GM18951 (cell line): ENCODE measurements around the gene QRICH1.

Experiments
- POLR2A ChIP-seq: IDR thresholded peaks from 4 replicates; pipeline ENCODE4 v1.6.1; 2011; ENCODE audit warnings: mild to moderate bottlenecking; ENCODE audit not compliant: insufficient read length, insufficient read depth; ENCODE audit errors: extremely low read depth
- in situ Hi-C: fragments of 300-500 bp; cut with MboI; formaldehyde crosslinking; loops from one replicate; pipeline ENCODE4 v1.12.0; 2022; ENCODE audit warnings: low sequenced_read_pairs, mixed read lengths, inconsistent platforms; ENCODE audit not compliant: unreplicated experiment

Gene QRICH1

GRCh38 chr3:49093853-49094767 is at the start of gene QRICH1:
Gene QRICH1 (minus strand): TSS chr3:49094071. CDS start chr3:49077017, 17,054 bp downstream.
- in situ Hi-C loops, result no loop called here

DNA sequence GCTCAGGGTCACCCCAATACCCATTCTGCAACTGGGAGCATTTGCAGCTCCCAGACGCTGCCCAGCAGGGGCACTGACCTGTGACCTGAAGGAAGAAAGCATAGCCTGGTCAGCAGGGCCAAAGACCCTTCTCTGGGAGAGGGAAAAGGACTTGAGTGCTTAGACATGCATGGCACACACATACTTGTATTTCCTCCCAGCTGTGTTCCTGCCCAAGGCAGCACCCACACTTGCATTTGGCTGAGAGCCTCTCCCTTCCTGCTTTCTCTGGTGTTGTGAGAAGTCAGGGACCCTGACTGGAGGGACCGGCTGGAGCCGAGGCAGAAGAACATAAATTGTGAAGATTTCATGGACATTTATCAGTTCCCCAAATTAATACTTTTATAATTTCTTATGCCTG is 46.2 kb upstream of the QRICH1 start:
- in situ Hi-C loops, result no loop called here
- no peak for TF ChIP-seq POLR2A

More at GRCh38 chr3:49093853-49094767, at the start of gene QRICH1:
- TF ChIP-seq POLR2A, result peak; percentile 78

DNA sequence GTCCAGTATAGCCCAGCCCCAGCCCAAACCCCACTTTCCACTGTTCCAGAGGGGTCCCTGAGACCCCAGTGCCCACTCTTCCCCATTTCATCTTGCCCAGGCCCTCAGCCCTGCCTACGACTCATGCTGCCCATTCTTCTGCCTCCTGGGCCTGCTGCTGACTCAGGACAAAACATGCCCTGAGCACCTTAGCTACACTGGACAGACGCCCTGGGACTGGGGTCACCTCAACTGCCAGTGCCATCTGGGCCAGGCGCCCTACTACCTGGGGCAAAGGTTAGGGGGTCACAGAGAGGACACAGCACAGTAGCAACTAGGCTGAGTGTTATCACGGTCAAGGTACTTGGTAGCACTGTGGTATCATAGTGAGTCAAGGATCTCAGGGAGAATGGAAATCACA is 41.6 kb upstream of the QRICH1 start:
- in situ Hi-C loops, result no loop called here
- no peak for TF ChIP-seq POLR2A

DNA sequence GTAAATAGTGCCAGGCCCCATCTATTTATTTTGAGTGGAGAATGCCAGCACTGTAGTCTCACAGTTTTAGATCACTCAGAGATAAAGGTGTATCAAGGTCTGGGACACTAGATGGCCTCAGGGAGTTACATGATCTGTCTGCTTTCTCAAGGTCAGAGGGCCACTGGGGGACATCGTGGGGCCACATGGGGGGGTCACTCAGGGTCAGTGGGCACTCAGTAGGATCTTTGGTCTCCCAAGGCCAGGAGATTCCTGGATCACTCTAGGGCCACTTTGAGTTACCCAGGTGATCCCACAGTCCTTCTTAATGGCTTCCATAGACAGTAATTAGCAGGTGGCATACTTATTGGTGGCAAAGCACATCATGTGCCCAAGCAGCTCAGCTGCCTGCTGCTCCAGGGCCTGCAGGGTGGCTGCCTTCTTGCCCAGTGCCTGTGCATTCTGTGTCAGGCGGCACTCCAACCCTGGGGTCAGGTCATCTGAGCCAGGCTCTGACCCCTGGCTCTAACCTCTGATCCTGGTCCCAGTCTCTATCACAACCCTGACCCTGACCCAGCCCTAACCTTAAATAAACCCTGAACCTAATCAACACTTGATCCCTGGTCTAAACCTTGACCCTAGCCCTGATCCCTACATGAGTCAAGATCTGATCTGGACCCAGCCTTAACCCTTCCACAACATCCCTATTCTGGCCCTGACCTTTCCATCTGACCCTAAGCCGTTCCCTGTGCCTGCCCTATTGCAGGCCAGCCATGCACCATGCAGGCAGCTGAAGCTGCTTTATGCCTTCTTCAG is 40.8 kb upstream of the QRICH1 start:
- no peak for TF ChIP-seq POLR2A

GRCh38 chr3:49133226-49133951 is 39.5 kb upstream of the QRICH1 start:
- in situ Hi-C loops, result no loop called here
- TF ChIP-seq POLR2A, result no peak

More for the DNA sequence above, 40.8 kb upstream of the QRICH1 start:
- in situ Hi-C loops, result no loop called here

DNA sequence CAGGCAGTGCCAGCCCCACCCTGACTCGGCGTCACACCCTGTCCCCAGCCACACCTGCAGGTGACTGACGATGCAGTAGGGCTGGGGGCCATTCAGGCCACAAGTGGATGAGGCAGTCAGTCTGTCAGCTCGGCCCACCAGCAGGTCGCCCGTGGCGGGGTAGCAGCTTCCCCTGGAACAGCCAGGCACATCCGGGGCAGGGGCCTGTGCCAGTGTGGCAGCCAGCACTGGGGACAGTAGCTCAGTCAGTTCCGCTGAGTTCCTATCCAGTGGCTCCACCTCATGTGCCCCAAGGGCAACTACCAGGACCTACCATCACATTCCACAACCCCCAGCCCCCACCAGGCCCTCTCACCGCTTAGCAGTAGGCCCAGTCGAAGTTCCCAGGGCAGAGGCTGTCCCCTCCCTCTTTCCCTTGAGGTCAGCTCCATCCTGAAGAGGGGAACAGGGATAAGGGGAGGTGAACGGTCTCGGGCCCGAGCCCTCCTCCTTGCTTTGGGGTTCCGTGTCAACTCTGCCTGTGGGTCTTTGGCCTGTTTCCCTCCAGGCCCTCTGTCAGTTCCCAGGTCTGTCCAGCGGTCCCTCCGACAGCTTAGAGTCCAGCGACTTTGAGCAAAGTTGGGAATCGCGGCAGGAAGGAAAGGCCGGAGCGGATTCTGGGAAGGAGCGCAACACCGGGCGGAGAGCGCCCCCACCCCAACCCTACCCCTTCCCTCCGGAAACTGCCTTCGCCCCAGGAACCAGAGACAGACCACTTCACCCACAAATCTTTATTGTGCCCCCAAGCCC is 38.8 kb upstream of the QRICH1 start, which contains the start of gene LAMB2:
Gene LAMB2 (minus strand): TSS at position 614 of the 789 bp plus-strand sequence. CDS start 183 bp downstream, at position 431.
- no peak for TF ChIP-seq POLR2A
- in situ Hi-C loops, result no loop called here

DNA sequence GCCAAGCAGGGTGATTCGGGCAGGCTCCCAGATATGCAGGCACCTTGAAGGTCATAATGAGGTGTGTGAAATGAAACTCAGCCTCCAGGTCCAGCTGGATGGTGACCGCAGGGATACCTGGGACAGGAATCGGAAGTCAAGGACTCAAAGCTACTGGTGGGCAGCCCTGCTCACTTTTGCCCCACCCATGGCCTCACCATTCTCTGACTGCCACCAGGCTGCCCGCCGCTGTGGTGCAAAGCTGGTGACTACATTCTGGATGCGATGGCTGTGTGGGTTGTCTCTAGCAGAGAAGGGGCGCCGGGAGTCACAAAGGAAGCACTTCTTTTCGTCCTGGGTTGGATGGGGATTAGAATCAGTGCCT is 38.2 kb upstream of the QRICH1 start:
- no peak for TF ChIP-seq POLR2A
- in situ Hi-C loops, result no loop called here

DNA sequence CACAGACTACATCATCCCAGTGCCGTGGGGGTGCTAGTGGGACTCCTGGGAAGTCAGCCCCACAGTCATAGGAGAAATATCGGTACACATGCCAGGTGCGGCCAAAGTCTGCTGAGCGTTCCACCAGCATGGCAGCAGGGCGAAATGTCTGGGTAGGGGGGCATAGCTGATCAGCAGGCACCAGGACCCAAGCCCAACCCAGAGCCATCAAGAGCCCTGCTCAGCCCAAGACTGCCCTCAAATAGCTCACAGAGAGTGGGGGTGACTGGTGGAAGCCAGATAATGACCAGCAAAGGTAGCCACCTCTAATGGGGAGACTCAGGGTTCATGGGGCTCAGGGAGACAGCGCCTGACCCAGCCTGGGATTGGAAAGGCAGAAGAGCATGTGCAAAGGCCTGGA is 37.7 kb upstream of the QRICH1 start:
- TF ChIP-seq POLR2A, result no peak
- in situ Hi-C loops, result no loop called here

DNA sequence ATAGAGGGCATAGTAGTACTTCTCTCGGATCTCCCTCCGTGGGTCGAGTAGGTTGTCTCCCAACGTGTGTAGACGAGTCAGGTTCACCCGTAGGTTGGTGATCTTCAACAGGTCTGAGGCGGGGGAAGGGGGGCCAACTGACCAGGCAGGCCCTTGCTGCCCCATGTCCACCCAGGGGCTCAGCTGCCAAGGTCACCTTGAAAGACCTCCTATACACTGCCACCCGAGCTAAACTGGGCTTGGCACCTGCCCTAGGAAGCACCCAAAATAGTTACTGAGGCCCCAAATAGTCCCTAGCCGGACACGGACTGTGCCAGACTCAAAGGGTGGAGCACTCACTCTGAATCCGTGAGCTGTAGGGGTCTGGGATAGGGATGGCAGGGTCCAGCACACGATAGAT is 37.2 kb upstream of the QRICH1 start:
- in situ Hi-C loops, result no loop called here
- TF ChIP-seq POLR2A, result no peak

GRCh38 chr3:49124991-49125670 is 31.3 kb upstream of the QRICH1 start:
- in situ Hi-C loops, result no loop called here
- no peak for TF ChIP-seq POLR2A

GRCh38 chr3:49124203-49124602 is 30.3 kb upstream of the QRICH1 start:
- TF ChIP-seq POLR2A, result no peak
- in situ Hi-C loops, result no loop called here

DNA sequence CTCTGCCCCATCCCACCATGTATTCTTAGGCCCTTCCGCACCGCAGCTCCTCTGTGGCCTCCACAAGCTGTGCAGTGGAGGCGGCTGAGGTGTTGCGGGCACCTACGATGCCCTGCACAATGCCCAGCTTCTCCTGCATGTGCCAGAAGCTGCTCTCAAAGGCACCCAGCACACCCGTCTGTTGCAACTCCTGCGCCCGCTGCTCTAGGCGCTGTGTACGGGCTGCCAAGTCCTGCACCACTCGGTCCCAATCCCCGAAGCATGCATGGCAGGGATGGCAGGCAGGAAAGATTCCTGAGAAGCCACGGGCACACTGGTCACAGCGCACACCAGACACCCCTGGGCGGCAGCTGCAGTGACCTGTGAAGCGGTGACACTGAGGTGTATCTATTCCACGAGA is 29.8 kb upstream of the QRICH1 start:
- no peak for TF ChIP-seq POLR2A

More for the DNA sequence above, 29.8 kb upstream of the QRICH1 start:
- in situ Hi-C loops, result no loop called here
